HCT116 (cell line): ENCODE results near the gene TMUB1. TPM values are rescaled to one million over a fixed set of nuclear protein-coding genes. Genes with fewer than 3 reads are reported as not detected.

Source experiments
- ATAC-seq: fragments of 200-7000 bp; cut with Tn5 transposase; 2 replicates; pipeline ENCODE4 v1.9.1; 2020; ENCODE audit warnings: mild to moderate bottlenecking, moderate library complexity
- BruUV-seq: library from RNA; stranded (reverse); fragments of 400-500 nt; replicated peaks from 2 replicates; lab custom pipeline; 2021; lab: Mats Ljungman, UMichigan
- CTCF ChIA-PET: fragments of 300-600 bp; sonication (Branson Sonifier 250); formaldehyde crosslinking; loops from one replicate; lab custom pipeline; 2021; ENCODE audit warnings: antibody characterized with exemption; lab: Charles Lee
- POLR2A ChIA-PET: fragments of 300-600, 350-600 bp; sonication (Branson Sonifier 250); formaldehyde crosslinking; loops from one replicate; lab custom pipeline; 2021; ENCODE audit warnings: antibody characterized with exemption; lab: Charles Lee
- RAD21 ChIA-PET, 2 experiments: fragments of 300-600 bp; sonication (Branson Sonifier 250); formaldehyde crosslinking; loops; one replicate each; lab custom pipeline; 2023; ENCODE audit warnings: low total read pairs in 2 of 2; ENCODE audit not compliant: uncharacterized antibody in 2 of 2, unreplicated experiment in 2 of 2, low non-redundant PET in 1 of 2; lab: Charles Lee
- DNase-seq: peaks from one replicate; pipeline ENCODE4 v3.0.0-alpha.2; 2010; ENCODE audit warnings: low read depth, low spot score
- H2AFZ ChIP-seq: fragments of 200-600 bp; shearing (Covaris generic), sonication (generic); 2 replicates; pipeline ENCODE4 v1.6.1; 2017; ENCODE audit warnings: low read depth, mixed run types, mixed read lengths, antibody characterized with exemption, low read length; ENCODE audit not compliant: poor library complexity, severe bottlenecking
- H3K27ac ChIP-seq: 2 replicates; pipeline ENCODE4 v1.5.1; 2012; ENCODE audit warnings: low read depth, low read length
- H3K27me3 ChIP-seq: fragments of 200-600 bp; sonication (generic); 2 replicates; pipeline ENCODE4 v1.6.1; 2016; ENCODE audit warnings: mixed run types, low read length, mixed read lengths; ENCODE audit not compliant: insufficient read depth
- H3K36me3 ChIP-seq, 2 experiments: fragments of 200-500 bp in 1 of 2; fragments of 200-600 bp in 1 of 2; sonication (Bioruptor generic) in 1 of 2; sonication (generic) in 1 of 2; 2 replicates each; pipeline versions ENCODE4 v1.5.1 to v1.6.1; 2014 to 2016; ENCODE audit warnings: low read length in 2 of 2, inconsistent platforms in 1 of 2, mixed read lengths in 1 of 2, mixed run types in 1 of 2; ENCODE audit not compliant: insufficient read depth in 2 of 2, control insufficient read depth in 1 of 2
- H3K4me1 ChIP-seq, 2 experiments: fragments of 200-600 bp in 1 of 2; sonication (generic) in 1 of 2; 2 replicates each; pipeline versions ENCODE4 v1.5.1 to v1.6.1; 2012 to 2017; ENCODE audit warnings: low read length in 2 of 2, inconsistent platforms in 1 of 2, mild to moderate bottlenecking in 1 of 2, mixed read lengths in 1 of 2, mixed run types in 1 of 2, moderate library complexity in 1 of 2; ENCODE audit not compliant: insufficient read depth in 2 of 2, control insufficient read depth in 1 of 2
- H3K4me2 ChIP-seq: fragments of 200-600 bp; sonication (generic); 2 replicates; pipeline ENCODE4 v1.6.1; 2017; ENCODE audit warnings: mixed run types, low read length, mixed read lengths
- H3K4me3 ChIP-seq, 2 experiments: fragments of 200-600 bp in 1 of 2; sonication (generic) in 1 of 2; replicated peaks in 1 of 2; 2 replicates each; pipeline ENCODE4 v1.5.1; 2011 to 2016; ENCODE audit warnings: low read length in 2 of 2, control low read depth in 1 of 2, low read depth in 1 of 2, mild to moderate bottlenecking in 1 of 2, mixed read lengths in 1 of 2, mixed run types in 1 of 2
- H3K79me2 ChIP-seq: fragments of 200-600 bp; sonication (generic); 2 replicates; pipeline ENCODE4 v1.6.1; 2017; ENCODE audit warnings: mild to moderate bottlenecking, mixed run types, low read length, moderate library complexity, mixed read lengths; ENCODE audit not compliant: insufficient read depth
- H3K9ac ChIP-seq: fragments of 200-600 bp; sonication (generic); 2 replicates; pipeline ENCODE4 v1.6.1; 2016; ENCODE audit warnings: low read length, mixed read lengths
- H3K9me2 ChIP-seq: fragments of 200-600 bp; sonication (generic), shearing (Covaris generic); 2 replicates; pipeline ENCODE4 v1.6.1; 2017; ENCODE audit warnings: mixed run types, mild to moderate bottlenecking, moderate library complexity; ENCODE audit not compliant: insufficient read depth
- H3K9me3 ChIP-seq, 2 experiments: fragments of 200-500 bp in 1 of 2; fragments of 200-600 bp in 1 of 2; sonication (Bioruptor generic) in 1 of 2; sonication (generic) in 1 of 2; 2 replicates each; pipeline ENCODE4 v1.6.1; 2014 to 2017; ENCODE audit warnings: low read length in 2 of 2, mixed read lengths in 2 of 2, inconsistent platforms in 1 of 2, low read depth in 1 of 2, mild to moderate bottlenecking in 1 of 2, mixed run types in 1 of 2, moderate library complexity in 1 of 2; ENCODE audit not compliant: control insufficient read depth in 1 of 2, insufficient read depth in 1 of 2
- H4K20me1 ChIP-seq: fragments of 200-600 bp; sonication (generic), shearing (Covaris generic); 2 replicates; pipeline ENCODE4 v1.6.1; 2017; ENCODE audit warnings: mixed run types, mild to moderate bottlenecking, moderate library complexity; ENCODE audit not compliant: insufficient read depth
- CBX3 ChIP-seq: IDR thresholded peaks from 2 replicates; pipeline ENCODE4 v1.6.1; 2012; ENCODE audit warnings: low read depth
- CEBPB ChIP-seq: IDR thresholded peaks from 2 replicates; pipeline ENCODE4 v1.6.1; 2012; ENCODE audit warnings: low read depth
- CTCF ChIP-seq, 3 experiments: fragments of 200-600 bp in 1 of 3; sonication (generic) in 1 of 3; IDR thresholded peaks in 2 of 3; conservative IDR thresholded peaks in 1 of 3; 2 replicates each; pipeline ENCODE4 v1.5.1; 2012 to 2017; ENCODE audit warnings: low read depth in 2 of 3, low read length in 2 of 3, antibody characterized with exemption in 1 of 3, borderline replicate concordance in 1 of 3, control low read depth in 1 of 3, mild to moderate bottlenecking in 1 of 3, mixed read lengths in 1 of 3, mixed run types in 1 of 3, moderate library complexity in 1 of 3; ENCODE audit not compliant: insufficient read depth in 1 of 3
- FOSL1 ChIP-seq: IDR thresholded peaks from 2 replicates; pipeline ENCODE4 v1.6.1; 2012; ENCODE audit warnings: low read depth
- POLR2A ChIP-seq: IDR thresholded peaks from 2 replicates; pipeline ENCODE4 v1.7.0; 2011; ENCODE audit warnings: borderline replicate concordance; ENCODE audit not compliant: insufficient read depth, insufficient read length; ENCODE audit errors: extremely low read depth
- POLR2AphosphoS5 ChIP-seq: IDR thresholded peaks from 2 replicates; pipeline ENCODE4 v1.6.1; 2011; ENCODE audit warnings: mild to moderate bottlenecking, low read depth, low read length, moderate library complexity
- RAD21 ChIP-seq: IDR thresholded peaks from 2 replicates; pipeline ENCODE4 v1.6.1; 2012; ENCODE audit warnings: low read depth, mild to moderate bottlenecking
- SIN3A ChIP-seq: IDR thresholded peaks from 2 replicates; pipeline ENCODE4 v1.6.1; 2012; ENCODE audit warnings: low read depth
- SP1 ChIP-seq: IDR thresholded peaks from 2 replicates; pipeline ENCODE4 v1.6.1; 2012; ENCODE audit warnings: low read depth
- SRF ChIP-seq: IDR thresholded peaks from 2 replicates; pipeline ENCODE4 v1.6.1; 2012; ENCODE audit warnings: low read depth
- TCF7L2 ChIP-seq: IDR thresholded peaks from 2 replicates; pipeline ENCODE4 v1.7.0; 2011; ENCODE audit warnings: borderline replicate concordance, inconsistent platforms; ENCODE audit not compliant: insufficient read depth, insufficient read length; ENCODE audit errors: extremely low read depth
- ZFX ChIP-seq: fragments of 450-650 bp; IDR thresholded peaks from 2 replicates; pipeline ENCODE4 v1.6.1; 2017
- ZNF274 ChIP-seq: fragments of 200-500 bp; sonication (Bioruptor generic); IDR thresholded peaks from 2 replicates; pipeline ENCODE4 v1.6.1; 2014; ENCODE audit warnings: mild to moderate bottlenecking, low read depth, low read length, inconsistent platforms
- intact Hi-C: fragments of 100-400 bp; cut with micrococcal nuclease; formaldehyde crosslinking; loops from 2 replicates; pipeline ENCODE4 v1.10.0; 2022
- total RNA-seq: library from RNA; stranded (reverse); gene quantifications from one replicate; pipeline ENCODE4 v1.2.1, GENCODE V29; 2021; ENCODE audit not compliant: unreplicated experiment
- TF ChIP-seq, protein P1 (sequence below): IDR thresholded peaks from 2 replicates; pipeline ENCODE4 v1.6.1; 2012

TMUB1 gene
- total RNA-seq, 1 experiment from 2014 or later: 75.8 TPM

- H3K4me2 ChIP-seq: no peak overlapping the region
- H3K36me3 ChIP-seq: peaks cover 3 to 10% of the 10 kb centered on the region in 2 experiments; a peak in 2 of 4 replicates
- H3K27ac ChIP-seq: no peak overlapping the region
- no peaks in the 10 kb centered on the region for H4K20me1 ChIP-seq
- H2AFZ ChIP-seq: no peak overlapping the region
- no peaks in the 10 kb centered on the region for H3K79me2 ChIP-seq
- DNase-seq (no peak), ATAC-seq (no peak)
- RAD21 ChIA-PET: no interaction called here
- CTCF ChIA-PET: no interaction called here
- H3K9me3 ChIP-seq: no peaks in the 10 kb centered on the region
- BruUV-seq: no TSS peak
- no peaks in the 10 kb centered on the region for H3K9me2 ChIP-seq
- POLR2A ChIA-PET: no interaction called here
- intact Hi-C loops: no loop called here
- H3K9ac ChIP-seq: no peak overlapping the region
- H3K4me1 ChIP-seq: peaks cover 16 to 23% of the 10 kb centered on the region in 2 experiments
- TF ChIP-seq POLR2AphosphoS5 (no peak), TCF7L2 (no peak), CBX3 (no peak), SP1 (no peak), ZNF274 (no peak)
- H3K27me3 ChIP-seq: no peaks in the 10 kb centered on the region
- no peak overlapping the region for H3K4me3 ChIP-seq
Measured at GRCh38 chr7:151035026-151035717, 48.1 kb downstream of the TMUB1 start.

DNA sequence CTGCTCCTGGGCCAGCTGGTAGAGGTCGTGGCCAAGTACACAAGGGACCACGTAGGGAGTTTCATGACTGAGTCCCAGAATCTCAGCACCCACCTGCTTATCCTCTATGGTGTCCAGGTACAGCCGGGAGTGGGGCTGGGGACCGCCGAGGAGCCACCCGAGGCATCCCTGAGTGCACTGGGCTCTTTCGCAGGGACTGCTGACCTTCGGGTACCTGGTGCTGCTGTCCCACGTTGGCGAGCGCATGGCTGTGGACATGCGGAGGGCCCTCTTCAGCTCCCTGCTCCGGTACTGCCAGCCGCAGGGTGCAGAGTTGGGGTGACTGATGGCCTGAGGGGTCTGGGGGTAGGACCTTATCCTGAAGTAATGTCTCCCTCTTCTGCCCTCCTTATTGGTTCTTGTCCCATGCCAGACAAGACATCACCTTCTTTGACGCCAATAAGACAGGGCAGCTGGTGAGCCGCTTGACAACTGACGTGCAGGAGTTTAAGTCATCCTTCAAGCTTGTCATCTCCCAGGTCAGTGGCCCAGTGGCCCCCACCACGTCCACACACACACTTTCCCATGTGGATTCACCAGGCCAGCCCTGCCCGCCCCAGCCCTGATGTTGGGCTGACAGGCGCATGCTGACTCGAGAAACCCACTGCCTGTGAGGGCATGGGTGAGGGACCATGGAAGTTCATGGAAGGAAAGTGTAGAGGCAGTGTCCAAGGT lies 48.8 kb downstream of the TMUB1 start:
- Histone ChIP-seq H3K4me1 (peaks cover 12 to 20% of the 10 kb centered on the region in 2 experiments), H3K27ac (no peak overlapping the region), H2AFZ (no peak overlapping the region), H3K9ac (no peak overlapping the region), H3K79me2 (peaks cover 6% of the 10 kb centered on the region), H3K9me2 (no peaks in the 10 kb centered on the region), H3K36me3 (peaks cover 3 to 10% of the 10 kb centered on the region in 2 experiments; a peak in 2 of 4 replicates), H3K27me3 (no peaks in the 10 kb centered on the region), H3K9me3 (no peaks in the 10 kb centered on the region), H3K4me3 (no peak overlapping the region), H3K4me2 (no peak overlapping the region), H4K20me1 (no peaks in the 10 kb centered on the region)
- DNase-seq: no peak
- intact Hi-C loops: no loop called here
- ChIA-PET POLR2A (no interaction called here), RAD21 (no interaction called here), CTCF (no interaction called here)
- TF ChIP-seq CBX3: no peak
- TF ChIP-seq ZFX: no peak
- no peak for TF ChIP-seq CEBPB
- no peak for TF ChIP-seq POLR2A
- no peak for TF ChIP-seq ZNF274
- TF ChIP-seq SIN3A: no peak
- no peak for TF ChIP-seq CTCF (IDR thresholded peaks at IDR 0.05 in 2 of 3, conservative IDR thresholded peaks at IDR 0.05 in 1 of 3; ENCODE audit: borderline replicate concordance in 1 of 3, insufficient read depth in 1 of 3, low read depth in 2 of 3, low read length in 2 of 3)
- no peak for TF ChIP-seq POLR2AphosphoS5
- TF ChIP-seq, protein P1, sequence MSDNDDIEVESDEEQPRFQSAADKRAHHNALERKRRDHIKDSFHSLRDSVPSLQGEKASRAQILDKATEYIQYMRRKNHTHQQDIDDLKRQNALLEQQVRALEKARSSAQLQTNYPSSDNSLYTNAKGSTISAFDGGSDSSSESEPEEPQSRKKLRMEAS: no peak
- TF ChIP-seq SRF: no peak
- no peak for TF ChIP-seq FOSL1
- TF ChIP-seq RAD21: no peak
- no TSS peak for BruUV-seq
- no peak for ATAC-seq
